Measurements from ENCODE around the gene S100A2. TPM values are rescaled to one million over a fixed set of nuclear protein-coding genes. Genes with fewer than 3 reads are reported as not detected.

S100A2 gene
- total and polyA plus RNA-seq, 4 experiments from 2014 or later, result 0.87 to 1.7 (median 1.0) TPM; not detected in 1

GRCh38 chr1:153560771-153561465 lies 4.7 kb downstream of the S100A2 start:
- ChIA-PET CTCF (ENCODE audit: partially characterized antibody) (interaction anchor here (1.3 to 17.8 kb wide), 7 partner anchors 7 to 66 kb away, joined by 4 to 214 read pairs (median 9); partner anchors contain the start of genes S100A4 and S100A6), POLR2A (ENCODE audit: partially characterized antibody) (interaction anchor here (2.3 to 12.1 kb wide), 2 partner anchors 16 to 26 kb away, joined by 13 to 173 read pairs; partner anchors contain the start of gene S100A6)
- H3K27me3 Mint-ChIP-seq, result no peaks in the 10 kb centered on the region
- no peaks in the 10 kb centered on the region for H3K9me3 ChIP-seq (ENCODE audit: control insufficient read depth in 1 of 2, low read length in 2 of 2)
- H3K4me1 ChIP-seq (ENCODE audit: insufficient read depth, low read length), result peaks cover 7% of the 10 kb centered on the region
- no peaks in the 10 kb centered on the region for H3K9me3 Mint-ChIP-seq
- H3K27me3 ChIP-seq (ENCODE audit: insufficient read depth, low read length), result no peaks in the 10 kb centered on the region
- no peak overlapping the region for H3K4me3 Mint-ChIP-seq
- H3K4me1 Mint-ChIP-seq, result peaks cover 2 to 5% (median 4%) of the 10 kb centered on the region in 4 donors
- no peaks in the 10 kb centered on the region for H3K36me3 ChIP-seq (ENCODE audit: insufficient read depth, low read length)
- H3K27ac ChIP-seq (ENCODE audit: low read depth, low read length), result no peak overlapping the region
- H3K36me3 Mint-ChIP-seq, result no peaks in the 10 kb centered on the region
- intact Hi-C loops (cut with micrococcal nuclease), result no loop called here
- peak overlapping the region in 1 of 7 donors; percentile 75 for H3K27ac Mint-ChIP-seq
- no peak overlapping the region for H3K4me3 ChIP-seq (ENCODE audit: low read length in 2 of 2)
- no peak for DNase-seq

- intact Hi-C loops (cut with micrococcal nuclease), result no loop called here
- CTCF ChIA-PET (ENCODE audit: partially characterized antibody), result interaction anchor here (1.2 to 17.8 kb wide), 6 partner anchors 8 to 51 kb away, joined by 3 to 214 read pairs (median 14); partner anchors contain the start of genes S100A4 and S100A6
- H3K9me3 ChIP-seq (ENCODE audit: control insufficient read depth in 1 of 2, low read length in 2 of 2), result no peaks in the 10 kb centered on the region
- no peaks in the 10 kb centered on the region for H3K27me3 ChIP-seq (ENCODE audit: insufficient read depth, low read length)
- H3K36me3 ChIP-seq (ENCODE audit: insufficient read depth, low read length), result no peaks in the 10 kb centered on the region
- no peaks in the 10 kb centered on the region for H3K27me3 Mint-ChIP-seq
- H3K27ac ChIP-seq (ENCODE audit: low read depth, low read length), result no peak overlapping the region
- H3K27ac Mint-ChIP-seq, result no peak overlapping the region
- POLR2A ChIA-PET (ENCODE audit: partially characterized antibody), result interaction anchor here (12.1 kb wide), 1 partner anchor 26 kb away, joined by 173 read pairs; the partner anchor contains the start of gene S100A6
- H3K4me3 ChIP-seq (ENCODE audit: low read length in 2 of 2), result no peak overlapping the region
- H3K9me3 Mint-ChIP-seq, result no peaks in the 10 kb centered on the region
- peaks cover 0 to under 1% (median 0%) of the 10 kb centered on the region in 4 donors for H3K4me1 Mint-ChIP-seq
- no peak overlapping the region for H3K4me3 Mint-ChIP-seq
- no peak for DNase-seq
- H3K36me3 Mint-ChIP-seq, result no peaks in the 10 kb centered on the region
- no peaks in the 10 kb centered on the region for H3K4me1 ChIP-seq (ENCODE audit: insufficient read depth, low read length)
These were observed 5.4 kb downstream of the S100A2 start for GRCh38 chr1:153560241-153560640.

GRCh38 chr1:153557877-153558276 lies 7.8 kb downstream of the S100A2 start:
- CTCF ChIA-PET (ENCODE audit: partially characterized antibody), result interaction anchor here (1.2 to 17.8 kb wide), 4 partner anchors 13 to 72 kb away, joined by 3 to 214 read pairs (median 14); partner anchors contain the start of gene S100A6
- no peaks in the 10 kb centered on the region for H3K4me1 ChIP-seq (ENCODE audit: insufficient read depth, low read length)
- no peaks in the 10 kb centered on the region for H3K9me3 ChIP-seq (ENCODE audit: control insufficient read depth in 1 of 2, low read length in 2 of 2)
- Mint-ChIP-seq H3K27me3 (no peaks in the 10 kb centered on the region), H3K36me3 (no peaks in the 10 kb centered on the region), H3K4me3 (no peak overlapping the region), H3K9me3 (no peaks in the 10 kb centered on the region), H3K27ac (no peak overlapping the region), H3K4me1 (peaks cover 0 to 1% (median 0%) of the 10 kb centered on the region in 4 donors)
- no peaks in the 10 kb centered on the region for H3K27me3 ChIP-seq (ENCODE audit: insufficient read depth, low read length)
- DNase-seq, result no peak
- no peak overlapping the region for H3K4me3 ChIP-seq (ENCODE audit: low read length in 2 of 2)
- no peak overlapping the region for H3K27ac ChIP-seq (ENCODE audit: low read depth, low read length)
- intact Hi-C loops (cut with micrococcal nuclease), result no loop called here
- no peaks in the 10 kb centered on the region for H3K36me3 ChIP-seq (ENCODE audit: insufficient read depth, low read length)
- POLR2A ChIA-PET (ENCODE audit: partially characterized antibody), result interaction anchor here (0.8 to 12.1 kb wide), 4 partner anchors 12 to 23 kb away, joined by 3 to 173 read pairs (median 4); partner anchors contain the start of genes S100A5 and S100A6

- intact Hi-C loops (cut with micrococcal nuclease), result no loop called here
- Mint-ChIP-seq H3K36me3 (no peaks in the 10 kb centered on the region), H3K27me3 (no peaks in the 10 kb centered on the region), H3K27ac (peak overlapping the region in 2 of 7 donors; percentile 46 to 61), H3K9me3 (no peaks in the 10 kb centered on the region), H3K4me1 (peaks cover 0 to 1% (median 0%) of the 10 kb centered on the region in 4 donors), H3K4me3 (no peak overlapping the region)
- Histone ChIP-seq H3K4me1 (ENCODE audit: insufficient read depth, low read length) (no peaks in the 10 kb centered on the region), H3K27ac (ENCODE audit: low read depth, low read length) (no peak overlapping the region), H3K9me3 (ENCODE audit: control insufficient read depth in 1 of 2, low read length in 2 of 2) (no peaks in the 10 kb centered on the region), H3K4me3 (ENCODE audit: low read length in 2 of 2) (no peak overlapping the region), H3K27me3 (ENCODE audit: insufficient read depth, low read length) (no peaks in the 10 kb centered on the region), H3K36me3 (ENCODE audit: insufficient read depth, low read length) (no peaks in the 10 kb centered on the region)
- DNase-seq, result no peak
- CTCF ChIA-PET (ENCODE audit: partially characterized antibody), result interaction anchor here (1.5 to 17.8 kb wide), 4 partner anchors 11 to 45 kb away, joined by 3 to 214 read pairs (median 14); partner anchors contain the start of gene S100A6
- POLR2A ChIA-PET (ENCODE audit: partially characterized antibody), result interaction anchor here (1.2 to 12.1 kb wide), 3 partner anchors 10 to 22 kb away, joined by 3 to 173 read pairs (median 3); partner anchors contain the start of genes S100A4 and S100A6
These were observed 9.3 kb downstream of the S100A2 start for GRCh38 chr1:153556348-153556747.

GRCh38 chr1:153553830-153554541 lies 11.7 kb downstream of the S100A2 start:
- ChIA-PET POLR2A (ENCODE audit: partially characterized antibody) (interaction anchor here (1.1 to 2.1 kb wide), 2 partner anchors 14 to 19 kb away, joined by 3 to 9 read pairs; partner anchors contain the start of gene S100A6), CTCF (ENCODE audit: partially characterized antibody) (interaction anchor here (1.4 to 17.8 kb wide), 4 partner anchors 13 to 20 kb away, joined by 3 to 214 read pairs (median 5); partner anchors contain the start of genes S100A5 and S100A6)
- intact Hi-C loops (cut with micrococcal nuclease), result no loop called here
- no peaks in the 10 kb centered on the region for H3K4me1 ChIP-seq (ENCODE audit: insufficient read depth, low read length)
- H3K9me3 Mint-ChIP-seq, result no peaks in the 10 kb centered on the region
- no peaks in the 10 kb centered on the region for H3K9me3 ChIP-seq (ENCODE audit: control insufficient read depth in 1 of 2, low read length in 2 of 2)
- H3K27ac ChIP-seq (ENCODE audit: low read depth, low read length), result no peak overlapping the region
- H3K27ac Mint-ChIP-seq, result no peak overlapping the region
- H3K27me3 Mint-ChIP-seq, result no peaks in the 10 kb centered on the region
- no peak for DNase-seq
- H3K4me1 Mint-ChIP-seq, result peaks cover 0 to 8% (median 2%) of the 10 kb centered on the region in 4 donors
- H3K27me3 ChIP-seq (ENCODE audit: insufficient read depth, low read length), result no peaks in the 10 kb centered on the region
- no peaks in the 10 kb centered on the region for H3K36me3 ChIP-seq (ENCODE audit: insufficient read depth, low read length)
- no peaks in the 10 kb centered on the region for H3K36me3 Mint-ChIP-seq
- H3K4me3 Mint-ChIP-seq, result no peak overlapping the region
- H3K4me3 ChIP-seq (ENCODE audit: low read length in 2 of 2), result no peak overlapping the region

GRCh38 chr1:153553096-153553495 lies 12.5 kb downstream of the S100A2 start:
- no peak overlapping the region for H3K4me3 Mint-ChIP-seq
- ChIA-PET CTCF (ENCODE audit: partially characterized antibody) (interaction anchor here (1.3 to 17.8 kb wide), 3 partner anchors 15 to 42 kb away, joined by 3 to 214 read pairs (median 4); partner anchors contain the start of gene S100A6), POLR2A (ENCODE audit: partially characterized antibody) (interaction anchor here (1.1 to 2.1 kb wide), 2 partner anchors 15 to 18 kb away, joined by 3 to 9 read pairs; partner anchors contain the start of gene S100A6)
- Histone ChIP-seq H3K4me1 (ENCODE audit: insufficient read depth, low read length) (peaks cover 4% of the 10 kb centered on the region), H3K36me3 (ENCODE audit: insufficient read depth, low read length) (no peaks in the 10 kb centered on the region), H3K27me3 (ENCODE audit: insufficient read depth, low read length) (no peaks in the 10 kb centered on the region), H3K4me3 (ENCODE audit: low read length in 2 of 2) (no peak overlapping the region), H3K9me3 (ENCODE audit: control insufficient read depth in 1 of 2, low read length in 2 of 2) (no peaks in the 10 kb centered on the region), H3K27ac (ENCODE audit: low read depth, low read length) (no peak overlapping the region)
- H3K9me3 Mint-ChIP-seq, result no peaks in the 10 kb centered on the region
- H3K36me3 Mint-ChIP-seq, result no peaks in the 10 kb centered on the region
- H3K4me1 Mint-ChIP-seq, result peaks cover 0 to 9% (median 7%) of the 10 kb centered on the region in 4 donors
- DNase-seq, result no peak
- no peaks in the 10 kb centered on the region for H3K27me3 Mint-ChIP-seq
- H3K27ac Mint-ChIP-seq, result no peak overlapping the region
- intact Hi-C loops (cut with micrococcal nuclease), result no loop called here
